Measurements from ENCODE around the gene VWDE.

VWDE gene

DNA sequence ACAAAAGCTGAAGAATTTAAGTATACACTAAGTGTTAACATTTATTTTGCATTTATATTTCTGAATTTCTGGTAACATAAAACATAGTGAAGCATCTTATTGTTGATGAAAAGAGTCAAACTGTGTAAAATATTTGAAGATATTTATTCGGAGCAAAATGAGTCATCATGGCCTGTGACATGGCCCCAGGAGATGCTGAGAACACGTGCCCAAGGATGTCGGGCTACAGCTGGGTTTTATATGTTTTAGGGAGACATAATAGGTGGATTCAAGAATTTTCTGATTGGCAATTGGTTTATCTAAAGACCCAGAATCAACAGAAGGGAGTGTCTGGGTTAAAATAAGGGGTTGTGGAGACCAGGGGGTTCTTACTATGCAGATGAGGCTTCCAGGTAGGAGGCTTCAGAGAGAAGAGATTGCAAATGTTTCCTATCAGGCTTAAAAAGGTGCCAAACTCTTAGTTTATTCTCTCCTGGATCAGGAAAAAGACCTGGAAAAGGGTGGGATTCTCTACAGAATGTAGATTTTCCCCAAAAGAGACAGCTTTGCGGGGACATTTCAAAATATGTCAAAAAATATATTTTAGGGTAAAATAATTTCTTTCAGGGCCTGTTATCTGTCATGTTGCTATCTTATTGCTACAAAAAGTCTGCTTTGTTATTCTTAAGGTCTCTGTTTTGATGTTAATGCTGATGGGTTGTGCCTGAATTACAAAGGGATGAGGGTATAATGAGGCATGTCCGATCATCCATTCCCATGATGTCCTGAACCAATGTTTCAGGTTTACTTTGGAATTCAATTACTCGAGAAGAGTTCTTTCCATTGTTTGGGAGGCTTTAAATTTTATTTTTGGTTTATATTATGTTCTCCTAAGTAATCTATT is 74.5 kb downstream of the VWDE start:
- H3K27me3 ChIP-seq (ENCODE audit: control insufficient read depth in 1 of 2, insufficient read depth in 2 of 2, low read length in 2 of 2): peaks cover 0 to 4% of the 10 kb centered on the region in 2 donors
- no peak overlapping the region for H3K4me3 ChIP-seq (ENCODE audit: low read depth in 1 of 2, low read length in 2 of 2)
- no peaks in the 10 kb centered on the region for H3K9me3 ChIP-seq (ENCODE audit: control insufficient read depth in 1 of 2, low read length in 2 of 2)
- H3K9ac ChIP-seq (ENCODE audit: low read depth in 1 of 2, low read length in 2 of 2): no peak overlapping the region
- no peak overlapping the region for H3K27ac ChIP-seq (ENCODE audit: low read depth, low read length)
- H3K4me1 ChIP-seq (ENCODE audit: control insufficient read depth in 1 of 2, insufficient read depth in 2 of 2, low read length in 2 of 2): no peaks in the 10 kb centered on the region
- no peaks in the 10 kb centered on the region for H3K36me3 ChIP-seq (ENCODE audit: control insufficient read depth in 1 of 2, insufficient read depth in 2 of 2, low read length in 2 of 2)

- Histone ChIP-seq H3K36me3 (ENCODE audit: control insufficient read depth in 1 of 2, insufficient read depth in 2 of 2, low read length in 2 of 2) (no peaks in the 10 kb centered on the region), H3K4me1 (ENCODE audit: control insufficient read depth in 1 of 2, insufficient read depth in 2 of 2, low read length in 2 of 2) (no peaks in the 10 kb centered on the region), H3K27ac (ENCODE audit: low read depth, low read length) (no peak overlapping the region), H3K27me3 (ENCODE audit: control insufficient read depth in 1 of 2, insufficient read depth in 2 of 2, low read length in 2 of 2) (peaks cover 0 to 4% of the 10 kb centered on the region in 2 donors), H3K9ac (ENCODE audit: low read depth in 1 of 2, low read length in 2 of 2) (no peak overlapping the region), H3K9me3 (ENCODE audit: control insufficient read depth in 1 of 2, low read length in 2 of 2) (no peaks in the 10 kb centered on the region), H3K4me3 (ENCODE audit: low read depth in 1 of 2, low read length in 2 of 2) (no peak overlapping the region)
These were observed 75.7 kb downstream of the VWDE start for GRCh38 chr7:12327922-12328321.

DNA sequence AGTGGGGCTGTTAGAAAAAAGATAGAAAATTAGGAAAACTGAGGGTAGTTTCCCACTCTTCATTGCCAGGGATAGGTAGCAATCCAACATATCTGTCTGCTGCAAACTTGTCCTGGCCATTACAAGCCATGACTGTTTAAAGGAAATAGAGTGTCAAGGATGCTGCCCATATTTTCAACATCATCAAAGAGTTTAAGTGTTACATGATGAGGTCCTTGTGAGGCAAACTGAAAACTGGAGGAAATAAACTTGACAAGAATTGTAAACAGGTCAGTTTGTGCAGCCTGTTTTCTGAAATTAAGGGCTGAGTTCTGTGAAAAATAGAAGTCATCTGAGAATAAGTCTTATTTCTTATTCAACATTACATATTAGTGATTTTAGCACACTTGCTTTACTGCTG is 78.0 kb downstream of the VWDE start:
- Histone ChIP-seq H3K9me3 (ENCODE audit: control insufficient read depth in 1 of 2, low read length in 2 of 2) (no peaks in the 10 kb centered on the region), H3K9ac (ENCODE audit: low read depth in 1 of 2, low read length in 2 of 2) (no peak overlapping the region), H3K36me3 (ENCODE audit: control insufficient read depth in 1 of 2, insufficient read depth in 2 of 2, low read length in 2 of 2) (no peaks in the 10 kb centered on the region), H3K4me1 (ENCODE audit: control insufficient read depth in 1 of 2, insufficient read depth in 2 of 2, low read length in 2 of 2) (no peaks in the 10 kb centered on the region), H3K27me3 (ENCODE audit: control insufficient read depth in 1 of 2, insufficient read depth in 2 of 2, low read length in 2 of 2) (no peaks in the 10 kb centered on the region), H3K27ac (ENCODE audit: low read depth, low read length) (no peak overlapping the region), H3K4me3 (ENCODE audit: low read depth in 1 of 2, low read length in 2 of 2) (no peak overlapping the region)

- Histone ChIP-seq H3K36me3 (ENCODE audit: control insufficient read depth in 1 of 2, insufficient read depth in 2 of 2, low read length in 2 of 2) (no peaks in the 10 kb centered on the region), H3K27ac (ENCODE audit: low read depth, low read length) (no peak overlapping the region), H3K9me3 (ENCODE audit: control insufficient read depth in 1 of 2, low read length in 2 of 2) (no peaks in the 10 kb centered on the region), H3K9ac (ENCODE audit: low read depth in 1 of 2, low read length in 2 of 2) (no peak overlapping the region), H3K4me1 (ENCODE audit: control insufficient read depth in 1 of 2, insufficient read depth in 2 of 2, low read length in 2 of 2) (no peaks in the 10 kb centered on the region), H3K27me3 (ENCODE audit: control insufficient read depth in 1 of 2, insufficient read depth in 2 of 2, low read length in 2 of 2) (no peaks in the 10 kb centered on the region), H3K4me3 (ENCODE audit: low read depth in 1 of 2, low read length in 2 of 2) (no peak overlapping the region)
These were observed 80.2 kb downstream of the VWDE start for GRCh38 chr7:12323415-12323814.

- Histone ChIP-seq H3K9me3 (ENCODE audit: control insufficient read depth in 1 of 2, low read length in 2 of 2) (no peaks in the 10 kb centered on the region), H3K27ac (ENCODE audit: low read depth, low read length) (no peak overlapping the region)
These were observed 80.8 kb downstream of the VWDE start for GRCh38 chr7:12322903-12323300.

GRCh38 chr7:12322284-12322902 is 81.3 kb downstream of the VWDE start:
- Histone ChIP-seq H3K4me1 (ENCODE audit: control insufficient read depth in 1 of 2, insufficient read depth in 2 of 2, low read length in 2 of 2) (peaks cover 0 to 5% of the 10 kb centered on the region in 2 donors), H3K9me3 (ENCODE audit: control insufficient read depth in 1 of 2, low read length in 2 of 2) (no peaks in the 10 kb centered on the region), H3K36me3 (ENCODE audit: control insufficient read depth in 1 of 2, insufficient read depth in 2 of 2, low read length in 2 of 2) (no peaks in the 10 kb centered on the region), H3K27me3 (ENCODE audit: control insufficient read depth in 1 of 2, insufficient read depth in 2 of 2, low read length in 2 of 2) (no peaks in the 10 kb centered on the region), H3K4me3 (ENCODE audit: low read depth in 1 of 2, low read length in 2 of 2) (no peak overlapping the region), H3K27ac (ENCODE audit: low read depth, low read length) (no peak overlapping the region), H3K9ac (ENCODE audit: low read depth in 1 of 2, low read length in 2 of 2) (no peak overlapping the region)

More at GRCh38 chr7:12322903-12323300, 80.8 kb downstream of the VWDE start:
- Histone ChIP-seq H3K36me3 (ENCODE audit: control insufficient read depth in 1 of 2, insufficient read depth in 2 of 2, low read length in 2 of 2) (no peaks in the 10 kb centered on the region), H3K4me1 (ENCODE audit: control insufficient read depth in 1 of 2, insufficient read depth in 2 of 2, low read length in 2 of 2) (peaks cover 0 to 4% of the 10 kb centered on the region in 2 donors), H3K27me3 (ENCODE audit: control insufficient read depth in 1 of 2, insufficient read depth in 2 of 2, low read length in 2 of 2) (no peaks in the 10 kb centered on the region), H3K9ac (ENCODE audit: low read depth in 1 of 2, low read length in 2 of 2) (no peak overlapping the region), H3K4me3 (ENCODE audit: low read depth in 1 of 2, low read length in 2 of 2) (no peak overlapping the region)

DNA sequence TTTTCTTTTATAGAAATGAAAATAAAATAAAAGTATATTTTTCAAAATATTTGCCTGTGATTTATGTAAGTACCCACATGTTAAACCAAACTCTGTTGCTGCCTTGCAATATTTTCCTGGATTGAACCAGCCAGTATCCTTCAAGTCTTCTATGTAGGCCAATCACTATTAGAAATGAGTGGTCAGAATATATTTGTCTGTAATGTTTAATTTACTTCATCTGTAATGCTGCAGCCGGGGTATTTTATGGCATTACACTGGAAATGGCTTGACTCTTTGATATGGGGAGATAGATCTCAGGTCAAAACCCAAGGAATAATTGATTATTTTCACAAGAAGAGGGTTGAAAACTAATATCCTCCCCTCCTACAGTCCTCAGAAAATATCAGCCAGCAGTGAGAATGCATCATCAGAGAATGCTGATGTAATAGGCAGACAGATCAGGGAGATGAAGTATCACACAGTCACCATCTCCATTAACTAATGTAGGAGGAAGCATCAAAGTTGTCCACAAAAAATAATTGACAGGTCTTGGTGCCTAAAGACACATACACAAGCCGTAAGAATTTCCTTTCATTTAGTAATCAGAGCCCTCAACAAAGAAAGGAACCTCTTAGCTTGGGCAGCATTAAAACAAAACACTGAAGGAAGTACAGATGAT is 82.5 kb downstream of the VWDE start:
- Histone ChIP-seq H3K9ac (ENCODE audit: low read depth in 1 of 2, low read length in 2 of 2) (no peak overlapping the region), H3K36me3 (ENCODE audit: control insufficient read depth in 1 of 2, insufficient read depth in 2 of 2, low read length in 2 of 2) (no peaks in the 10 kb centered on the region), H3K4me3 (ENCODE audit: low read depth in 1 of 2, low read length in 2 of 2) (no peak overlapping the region), H3K9me3 (ENCODE audit: control insufficient read depth in 1 of 2, low read length in 2 of 2) (no peaks in the 10 kb centered on the region), H3K27ac (ENCODE audit: low read depth, low read length) (no peak overlapping the region), H3K27me3 (ENCODE audit: control insufficient read depth in 1 of 2, insufficient read depth in 2 of 2, low read length in 2 of 2) (no peaks in the 10 kb centered on the region), H3K4me1 (ENCODE audit: control insufficient read depth in 1 of 2, insufficient read depth in 2 of 2, low read length in 2 of 2) (peaks cover 0 to 5% of the 10 kb centered on the region in 2 donors)

GRCh38 chr7:12320241-12320986 is 83.3 kb downstream of the VWDE start:
- H3K9ac ChIP-seq (ENCODE audit: low read depth in 1 of 2, low read length in 2 of 2): no peak overlapping the region
- H3K4me1 ChIP-seq (ENCODE audit: control insufficient read depth in 1 of 2, insufficient read depth in 2 of 2, low read length in 2 of 2): peaks cover 0 to 5% of the 10 kb centered on the region in 2 donors
- no peaks in the 10 kb centered on the region for H3K27me3 ChIP-seq (ENCODE audit: control insufficient read depth in 1 of 2, insufficient read depth in 2 of 2, low read length in 2 of 2)
- H3K9me3 ChIP-seq (ENCODE audit: control insufficient read depth in 1 of 2, low read length in 2 of 2): no peaks in the 10 kb centered on the region
- no peaks in the 10 kb centered on the region for H3K36me3 ChIP-seq (ENCODE audit: control insufficient read depth in 1 of 2, insufficient read depth in 2 of 2, low read length in 2 of 2)
- no peak overlapping the region for H3K27ac ChIP-seq (ENCODE audit: low read depth, low read length)
- H3K4me3 ChIP-seq (ENCODE audit: low read depth in 1 of 2, low read length in 2 of 2): no peak overlapping the region

DNA sequence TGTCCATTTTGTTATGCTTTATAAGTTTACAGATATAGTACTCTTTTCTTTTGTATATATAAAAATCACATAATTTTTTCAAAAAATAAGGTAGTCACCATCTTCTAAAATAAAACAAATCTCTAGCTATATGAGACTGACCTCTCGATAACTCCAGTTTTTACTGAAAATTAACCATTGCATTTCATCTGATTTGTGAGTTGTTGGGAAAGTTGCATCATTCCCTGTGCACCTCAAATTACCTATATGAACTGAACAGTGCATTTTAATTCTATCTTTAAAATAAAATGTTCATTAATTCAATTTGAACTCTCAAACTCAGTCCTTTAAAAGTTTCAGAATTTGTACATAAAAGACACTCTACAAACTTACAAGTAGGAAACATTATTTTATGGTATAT is 86.0 kb downstream of the VWDE start:
- Histone ChIP-seq H3K9ac (ENCODE audit: low read depth in 1 of 2, low read length in 2 of 2) (no peak overlapping the region), H3K9me3 (ENCODE audit: control insufficient read depth in 1 of 2, low read length in 2 of 2) (no peaks in the 10 kb centered on the region), H3K4me3 (ENCODE audit: low read depth in 1 of 2, low read length in 2 of 2) (no peak overlapping the region), H3K36me3 (ENCODE audit: control insufficient read depth in 1 of 2, insufficient read depth in 2 of 2, low read length in 2 of 2) (no peaks in the 10 kb centered on the region), H3K27ac (ENCODE audit: low read depth, low read length) (no peak overlapping the region), H3K4me1 (ENCODE audit: control insufficient read depth in 1 of 2, insufficient read depth in 2 of 2, low read length in 2 of 2) (peaks cover 0 to 5% of the 10 kb centered on the region in 2 donors), H3K27me3 (ENCODE audit: control insufficient read depth in 1 of 2, insufficient read depth in 2 of 2, low read length in 2 of 2) (no peaks in the 10 kb centered on the region)

All from duodenal mucosa (tissue), 2 donors.